Astrocyte (in vitro differentiated cells and primary cell): Measurements from ENCODE around the gene HEY2. TPM values are rescaled to one million over a fixed set of nuclear protein-coding genes. Genes with fewer than 3 reads are reported as not detected.

Experiments
- DNase-seq: peaks from one replicate; pipeline ENCODE4 v3.0.0-alpha.2; 2010; ENCODE audit warnings: low read depth
- FAIRE-seq: peaks from 2 replicates; lab custom pipeline; 2011; peaks lifted over from hg19 to GRCh38; lab: Jason Lieb, UNC
- H2AFZ ChIP-seq: 2 replicates; pipeline ENCODE4 v1.6.0; 2012; ENCODE audit warnings: low read depth, low read length, inconsistent platforms
- H3K27ac ChIP-seq: 2 replicates; pipeline ENCODE4 v1.5.1; 2011; ENCODE audit warnings: low read depth, low read length, inconsistent platforms
- H3K27me3 ChIP-seq: 2 replicates; pipeline ENCODE4 v1.6.0; 2011; ENCODE audit warnings: low read length, inconsistent platforms; ENCODE audit not compliant: insufficient read depth
- H3K36me3 ChIP-seq: 2 replicates; pipeline ENCODE4 v1.5.1; 2011; ENCODE audit warnings: low read length, inconsistent platforms; ENCODE audit not compliant: insufficient read depth
- H3K4me1 ChIP-seq: 2 replicates; pipeline ENCODE4 v1.5.1; 2011; ENCODE audit warnings: low read length, inconsistent platforms; ENCODE audit not compliant: insufficient read depth
- H3K4me2 ChIP-seq: 2 replicates; pipeline ENCODE4 v1.6.0; 2012; ENCODE audit warnings: low read length, inconsistent platforms
- H3K4me3 ChIP-seq: 2 replicates; pipeline ENCODE4 v1.5.1; 2011; ENCODE audit warnings: low read depth, mild to moderate bottlenecking, low read length, inconsistent platforms; ENCODE audit not compliant: insufficient read depth
- H3K79me2 ChIP-seq: 2 replicates; pipeline ENCODE4 v1.6.0; 2012; ENCODE audit warnings: mild to moderate bottlenecking, low read length, inconsistent platforms; ENCODE audit not compliant: insufficient read depth
- H3K9ac ChIP-seq: 2 replicates; pipeline ENCODE4 v1.6.0; 2012; ENCODE audit warnings: mild to moderate bottlenecking, low read length, inconsistent platforms
- H3K9me3 ChIP-seq: 2 replicates; pipeline ENCODE4 v1.5.1; 2012; ENCODE audit warnings: low read depth, mild to moderate bottlenecking, low read length, inconsistent platforms; ENCODE audit not compliant: insufficient read depth
- H4K20me1 ChIP-seq: 2 replicates; pipeline ENCODE4 v1.6.0; 2012; ENCODE audit warnings: low read length, inconsistent platforms; ENCODE audit not compliant: insufficient read depth
- H3K27ac Mint-ChIP-seq: one replicate; pipeline ENCODE4 v1.8.0; 2021; ENCODE audit warnings: mild to moderate bottlenecking, mixed read lengths; ENCODE audit not compliant: unreplicated experiment
- H3K27me3 Mint-ChIP-seq: one replicate; pipeline ENCODE4 v1.8.0; 2021; ENCODE audit warnings: low read depth, mixed read lengths; ENCODE audit not compliant: unreplicated experiment
- H3K36me3 Mint-ChIP-seq: one replicate; pipeline ENCODE4 v1.8.0; 2021; ENCODE audit warnings: low read depth, mixed read lengths; ENCODE audit not compliant: unreplicated experiment
- H3K4me1 Mint-ChIP-seq: one replicate; pipeline ENCODE4 v1.8.0; 2021; ENCODE audit warnings: low read depth, mixed read lengths; ENCODE audit not compliant: unreplicated experiment
- H3K4me3 Mint-ChIP-seq: one replicate; pipeline ENCODE4 v1.8.0; 2021; ENCODE audit warnings: mild to moderate bottlenecking, moderate library complexity, mixed read lengths; ENCODE audit not compliant: unreplicated experiment
- H3K9me3 Mint-ChIP-seq: one replicate; pipeline ENCODE4 v1.8.0; 2021; ENCODE audit warnings: mild to moderate bottlenecking, mixed read lengths; ENCODE audit not compliant: unreplicated experiment
- CTCF ChIP-seq: IDR thresholded peaks from 2 replicates; pipeline ENCODE4 v1.5.1; 2011; ENCODE audit warnings: low read depth, mild to moderate bottlenecking, inconsistent platforms, low read length, moderate library complexity; ENCODE audit not compliant: insufficient read depth
- EZH2 ChIP-seq: IDR thresholded peaks from 2 replicates; pipeline ENCODE4 v1.6.1; 2012; ENCODE audit warnings: mild to moderate bottlenecking, low read length, inconsistent platforms; ENCODE audit not compliant: insufficient read depth
- total RNA-seq: library from RNA; stranded (reverse); gene quantifications from 2 replicates; pipeline ENCODE4 v1.2.1, GENCODE V29; 2021

The HEY2 gene
- total RNA-seq, 1 donor from 2014 or later: 1.0 TPM

GRCh38 chr6:125791151-125791819 lies 41.9 kb downstream of the HEY2 start:
- Histone ChIP-seq H3K27ac (peak overlapping the region; percentile 82), H3K36me3 (no peaks in the 10 kb centered on the region), H3K27me3 (no peaks in the 10 kb centered on the region), H2AFZ (peak overlapping the region; percentile 91), H3K4me3 (peak overlapping the region; percentile 78), H3K79me2 (peaks cover 30% of the 10 kb centered on the region), H3K4me2 (peak overlapping the region; percentile 94), H3K9me3 (no peaks in the 10 kb centered on the region), H3K9ac (peak overlapping the region; percentile 85), H4K20me1 (no peaks in the 10 kb centered on the region), H3K4me1 (peaks cover 26% of the 10 kb centered on the region)
- Mint-ChIP-seq H3K9me3 (no peaks in the 10 kb centered on the region), H3K4me1 (peaks cover 13% of the 10 kb centered on the region), H3K36me3 (peaks cover 2% of the 10 kb centered on the region), H3K27ac (peak overlapping the region; percentile 48), H3K27me3 (no peaks in the 10 kb centered on the region), H3K4me3 (peak overlapping the region; percentile 95)
- TF ChIP-seq EZH2: no peak
- peak; percentile 67 for TF ChIP-seq CTCF
- DNase-seq: peak; percentile 42
- FAIRE-seq: no peak

GRCh38 chr6:125791820-125792165 lies 42.4 kb downstream of the HEY2 start:
- Histone ChIP-seq H3K4me2 (peak overlapping the region; percentile 94), H3K27me3 (no peaks in the 10 kb centered on the region), H4K20me1 (no peaks in the 10 kb centered on the region), H3K9me3 (no peaks in the 10 kb centered on the region), H3K27ac (no peak overlapping the region), H2AFZ (no peak overlapping the region), H3K79me2 (peaks cover 30% of the 10 kb centered on the region), H3K4me1 (peaks cover 26% of the 10 kb centered on the region), H3K4me3 (peak overlapping the region; percentile 78), H3K36me3 (no peaks in the 10 kb centered on the region), H3K9ac (peak overlapping the region; percentile 85)
- Mint-ChIP-seq H3K36me3 (peaks cover 2% of the 10 kb centered on the region), H3K4me3 (peak overlapping the region; percentile 95), H3K4me1 (peaks cover 13% of the 10 kb centered on the region), H3K27me3 (no peaks in the 10 kb centered on the region), H3K27ac (peak overlapping the region; percentile 48), H3K9me3 (no peaks in the 10 kb centered on the region)
- TF ChIP-seq CTCF (no peak), EZH2 (no peak)
- DNase-seq: no peak
- FAIRE-seq: no peak

GRCh38 chr6:125792172-125792571 lies 42.7 kb downstream of the HEY2 start:
- TF ChIP-seq EZH2 (no peak), CTCF (no peak)
- Histone ChIP-seq H3K4me3 (no peak overlapping the region), H3K9ac (peak overlapping the region; percentile 85), H3K79me2 (peaks cover 30% of the 10 kb centered on the region), H3K9me3 (no peaks in the 10 kb centered on the region), H3K4me2 (peak overlapping the region; percentile 94), H3K36me3 (no peaks in the 10 kb centered on the region), H3K27ac (no peak overlapping the region), H4K20me1 (no peaks in the 10 kb centered on the region), H3K27me3 (no peaks in the 10 kb centered on the region), H3K4me1 (peaks cover 26% of the 10 kb centered on the region), H2AFZ (no peak overlapping the region)
- no peak overlapping the region for H3K27ac Mint-ChIP-seq
- H3K9me3 Mint-ChIP-seq: no peaks in the 10 kb centered on the region
- peaks cover 1% of the 10 kb centered on the region for H3K36me3 Mint-ChIP-seq
- H3K4me1 Mint-ChIP-seq: peaks cover 13% of the 10 kb centered on the region
- peak overlapping the region; percentile 95 for H3K4me3 Mint-ChIP-seq
- FAIRE-seq (no peak), DNase-seq (no peak)
- H3K27me3 Mint-ChIP-seq: no peaks in the 10 kb centered on the region
